ENCODE results near the gene MPC1L. TPM values are rescaled to one million over a fixed set of nuclear protein-coding genes. Genes with fewer than 3 reads are reported as not detected.

The MPC1L gene
- total and polyA plus RNA-seq, 7 donors: not detected

GRCh38 chrX:40615976-40616375 lies 7.3 kb upstream of the MPC1L start:
- Histone ChIP-seq H3K27ac (no peak overlapping the region), H3K27me3 (no peaks in the 10 kb centered on the region), H3K4me1 (no peaks in the 10 kb centered on the region), H3K36me3 (no peaks in the 10 kb centered on the region), H3K4me3 (no peak overlapping the region), H3K9me3 (no peaks in the 10 kb centered on the region)
- 83 to 84% methylated on average over 9 of the region's 9 CpGs for WGBS, 2 donors
- TF ChIP-seq POLR2AphosphoS5 (IDR thresholded peaks at IDR 0.05): no peak
- no peak for DNase-seq
- intact Hi-C loops (cut with DNase I): no loop called here

GRCh38 chrX:40617566-40617965 lies 5.7 kb upstream of the MPC1L start:
- no peaks in the 10 kb centered on the region for H3K36me3 ChIP-seq
- TF ChIP-seq POLR2AphosphoS5 (IDR thresholded peaks at IDR 0.05): no peak
- TF ChIP-seq CTCF (IDR thresholded peaks at IDR 0.05): no peak
- TF ChIP-seq EP300 (IDR thresholded peaks at IDR 0.05): no peak
- TF ChIP-seq POLR2A (IDR thresholded peaks at IDR 0.05): no peak
- 86% methylated on average over 7 of the region's 7 CpGs for WGBS, 2 donors
- H3K27me3 ChIP-seq: no peaks in the 10 kb centered on the region
- H3K9me3 ChIP-seq: no peaks in the 10 kb centered on the region
- intact Hi-C loops (cut with DNase I): no loop called here
- no peak overlapping the region for H3K4me3 ChIP-seq
- no peaks in the 10 kb centered on the region for H3K4me1 ChIP-seq
- DNase-seq: no peak
- H3K27ac ChIP-seq: no peak overlapping the region

- TF ChIP-seq EP300 (IDR thresholded peaks at IDR 0.05) (no peak), POLR2A (IDR thresholded peaks at IDR 0.05) (no peak), POLR2AphosphoS5 (IDR thresholded peaks at IDR 0.05) (no peak), CTCF (IDR thresholded peaks at IDR 0.05) (no peak)
- no peak overlapping the region for H3K4me3 ChIP-seq
- H3K27me3 ChIP-seq: no peaks in the 10 kb centered on the region
- intact Hi-C loops (cut with DNase I): no loop called here
- 29 to 65% methylated on average over 18 of the region's 18 CpGs for WGBS, 2 donors
- no peaks in the 10 kb centered on the region for H3K9me3 ChIP-seq
- no peak for DNase-seq
- no peak overlapping the region for H3K27ac ChIP-seq
- peaks cover 0 to 2% (median 0%) of the 10 kb centered on the region in 4 donors for H3K36me3 ChIP-seq
- H3K4me1 ChIP-seq: no peaks in the 10 kb centered on the region
These were observed 619 bp upstream of the MPC1L start for GRCh38 chrX:40622479-40623138.

- intact Hi-C loops (cut with DNase I): no loop called here
- Histone ChIP-seq H3K9me3 (no peaks in the 10 kb centered on the region), H3K27ac (no peak overlapping the region), H3K27me3 (no peaks in the 10 kb centered on the region), H3K36me3 (peaks cover 0 to 11% (median 0%) of the 10 kb centered on the region in 4 donors), H3K4me3 (no peak overlapping the region), H3K4me1 (no peaks in the 10 kb centered on the region)
- WGBS, 2 donors: 95 to 97% methylated on average over 32 of the region's 32 CpGs
- TF ChIP-seq POLR2A (IDR thresholded peaks at IDR 0.05) (no peak), EP300 (IDR thresholded peaks at IDR 0.05) (no peak), CTCF (IDR thresholded peaks at IDR 0.05) (no peak), POLR2AphosphoS5 (IDR thresholded peaks at IDR 0.05) (no peak)
- DNase-seq: no peak
These were observed 437 bp downstream of the MPC1L start for GRCh38 chrX:40623665-40624064.

GRCh38 chrX:40625294-40625693 lies 2.1 kb downstream of the MPC1L start:
- WGBS, 2 donors: 89 to 92% methylated on average over 4 of the region's 4 CpGs
- Histone ChIP-seq H3K4me3 (no peak overlapping the region), H3K9me3 (no peaks in the 10 kb centered on the region), H3K36me3 (peaks cover 0 to 27% (median under 1%) of the 10 kb centered on the region in 4 donors), H3K27ac (no peak overlapping the region), H3K27me3 (no peaks in the 10 kb centered on the region), H3K4me1 (no peaks in the 10 kb centered on the region)
- TF ChIP-seq CTCF (IDR thresholded peaks at IDR 0.05) (no peak), POLR2A (IDR thresholded peaks at IDR 0.05) (no peak), POLR2AphosphoS5 (IDR thresholded peaks at IDR 0.05) (no peak), EP300 (IDR thresholded peaks at IDR 0.05) (no peak)
- intact Hi-C loops (cut with DNase I): no loop called here
- no peak for DNase-seq
